ENCODE results near the gene LMX1A.

Gene LMX1A

DNA sequence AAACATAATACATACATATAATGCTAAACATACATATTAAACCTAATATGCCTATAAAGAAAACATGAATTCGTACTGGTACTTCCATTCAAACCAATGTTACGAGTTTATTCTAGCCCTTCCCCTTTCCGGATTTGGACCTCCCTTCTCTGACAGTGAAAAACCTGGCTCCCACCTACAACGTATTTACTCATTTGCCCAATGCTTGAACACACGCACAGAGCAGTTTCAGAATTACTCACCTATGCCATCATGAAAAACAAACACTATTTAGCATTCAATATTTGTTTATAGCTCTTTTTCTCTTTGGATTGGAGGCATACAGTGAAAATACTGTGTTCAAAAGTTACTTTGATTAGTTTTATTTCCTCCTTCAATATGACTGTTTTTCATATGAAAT lies 204.4 kb downstream of the LMX1A start:
- no peaks in the 10 kb centered on the region for H3K27me3 ChIP-seq (replicated peaks; ENCODE audit: control insufficient read depth, insufficient read depth, low read length, poor library complexity, severe bottlenecking)
- no peaks in the 10 kb centered on the region for H3K4me1 ChIP-seq (ENCODE audit: control insufficient read depth, insufficient read depth, low read length, poor library complexity, severe bottlenecking)
- H3K4me3 ChIP-seq (ENCODE audit: insufficient read depth, low read depth, low read length, poor library complexity, severe bottlenecking), result no peak overlapping the region
- H3K36me3 ChIP-seq (ENCODE audit: control insufficient read depth, insufficient read depth, low read length), result no peaks in the 10 kb centered on the region
- DNase-seq, result no peak
- no peaks in the 10 kb centered on the region for H3K9me3 ChIP-seq (ENCODE audit: control insufficient read depth, low read length)
- no peak overlapping the region for H3K27ac ChIP-seq (ENCODE audit: insufficient read depth, low read length, poor library complexity, severe bottlenecking)

Measured in effector memory CD4-positive, alpha-beta T cell (primary cell).